Measurements from ENCODE around the gene RGL1. TPM values are rescaled to one million over a fixed set of nuclear protein-coding genes. Genes with fewer than 3 reads are reported as not detected.

The RGL1 gene
- total RNA-seq, 1 experiment from 2014 or later, result 4.8 TPM

- H3K27ac Mint-ChIP-seq (ENCODE audit: unreplicated experiment), result no peak overlapping the region
- intact Hi-C loops (cut with micrococcal nuclease; ENCODE audit: unreplicated experiment), result loop anchor here (10.0 kb wide), 2 partner anchors 107 to 113 kb away; no protein-coding TSS in a partner anchor
- CTCF ChIA-PET, result no interaction called here
- H3K36me3 Mint-ChIP-seq (ENCODE audit: insufficient read depth, unreplicated experiment), result peaks cover 13% of the 10 kb centered on the region
- H3K4me3 Mint-ChIP-seq (ENCODE audit: low read depth, unreplicated experiment), result no peak overlapping the region
- peaks cover 7% of the 10 kb centered on the region for H3K9me3 Mint-ChIP-seq (ENCODE audit: low read depth, unreplicated experiment)
- no TSS peak for BruUV-seq (replicated peaks)
- H3K27me3 Mint-ChIP-seq (ENCODE audit: unreplicated experiment), result no peaks in the 10 kb centered on the region
- no peak for DNase-seq
- no peaks in the 10 kb centered on the region for H3K4me1 Mint-ChIP-seq (ENCODE audit: low read depth, unreplicated experiment)
- no peak for TF ChIP-seq CTCF (IDR thresholded peaks at IDR 0.05; ENCODE audit: unreplicated experiment)
These were observed 3.3 kb upstream of the RGL1 start for GRCh38 chr1:183801649-183802048.

DNA sequence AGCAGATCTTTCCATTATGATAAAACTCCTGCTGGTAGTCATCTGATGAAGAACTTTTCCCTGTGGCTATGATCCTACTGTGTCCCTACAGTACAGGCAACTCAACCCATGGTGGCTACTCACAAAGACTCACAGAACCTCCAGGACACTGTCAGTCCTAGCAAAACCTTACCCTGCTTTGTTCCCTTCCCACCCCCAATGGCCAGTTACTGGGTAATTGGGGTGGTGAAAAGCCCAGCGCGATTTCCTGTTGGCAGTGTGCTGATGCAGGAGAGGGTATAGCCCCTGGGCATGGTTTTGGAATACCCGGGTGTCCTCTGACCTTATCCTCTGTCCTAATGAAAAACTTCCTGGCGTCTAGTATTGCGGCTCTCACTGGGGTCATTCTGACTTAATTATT lies 533 bp upstream of the RGL1 start:
- DNase-seq, result peak; percentile 5
- Mint-ChIP-seq H3K27me3 (ENCODE audit: unreplicated experiment) (no peaks in the 10 kb centered on the region), H3K36me3 (ENCODE audit: insufficient read depth, unreplicated experiment) (peaks cover 19% of the 10 kb centered on the region), H3K4me3 (ENCODE audit: low read depth, unreplicated experiment) (peak overlapping the region; percentile 83), H3K4me1 (ENCODE audit: low read depth, unreplicated experiment) (no peaks in the 10 kb centered on the region), H3K27ac (ENCODE audit: unreplicated experiment) (no peak overlapping the region), H3K9me3 (ENCODE audit: low read depth, unreplicated experiment) (peaks cover 7% of the 10 kb centered on the region)
- TF ChIP-seq CTCF (IDR thresholded peaks at IDR 0.05; ENCODE audit: unreplicated experiment), result no peak
- intact Hi-C loops (cut with micrococcal nuclease; ENCODE audit: unreplicated experiment), result loop anchor here (10.0 kb wide), 2 partner anchors 110 kb away; no protein-coding TSS in a partner anchor
- no TSS peak for BruUV-seq (replicated peaks)
- CTCF ChIA-PET, result no interaction called here

- Mint-ChIP-seq H3K27me3 (ENCODE audit: unreplicated experiment) (no peaks in the 10 kb centered on the region), H3K9me3 (ENCODE audit: low read depth, unreplicated experiment) (peaks cover 3% of the 10 kb centered on the region), H3K27ac (ENCODE audit: unreplicated experiment) (no peak overlapping the region), H3K4me1 (ENCODE audit: low read depth, unreplicated experiment) (no peaks in the 10 kb centered on the region), H3K4me3 (ENCODE audit: low read depth, unreplicated experiment) (peak overlapping the region; percentile 83), H3K36me3 (ENCODE audit: insufficient read depth, unreplicated experiment) (peaks cover 19% of the 10 kb centered on the region)
- DNase-seq, result no peak
- no TSS peak for BruUV-seq (replicated peaks)
- intact Hi-C loops (cut with micrococcal nuclease; ENCODE audit: unreplicated experiment), result loop anchor here (5.0 to 10.0 kb wide), 3 partner anchors 76 to 111 kb away; no protein-coding TSS in a partner anchor
- CTCF ChIA-PET, result interaction anchor here (0.6 kb wide), 1 partner anchor 8 kb away, joined by 3 read pairs; no protein-coding TSS in a partner anchor
- TF ChIP-seq CTCF (IDR thresholded peaks at IDR 0.05; ENCODE audit: unreplicated experiment), result no peak
These were observed 1.2 kb downstream of the RGL1 start for GRCh38 chr1:183806125-183806524.

- BruUV-seq (replicated peaks), result no TSS peak
- H3K4me3 Mint-ChIP-seq (ENCODE audit: low read depth, unreplicated experiment), result no peak overlapping the region
These were observed 1.8 kb downstream of the RGL1 start for GRCh38 chr1:183806675-183807074.

More at GRCh38 chr1:183806675-183807074, 1.8 kb downstream of the RGL1 start:
- no peak for TF ChIP-seq CTCF (IDR thresholded peaks at IDR 0.05; ENCODE audit: unreplicated experiment)
- peaks cover 19% of the 10 kb centered on the region for H3K36me3 Mint-ChIP-seq (ENCODE audit: insufficient read depth, unreplicated experiment)
- no peaks in the 10 kb centered on the region for H3K27me3 Mint-ChIP-seq (ENCODE audit: unreplicated experiment)
- H3K4me1 Mint-ChIP-seq (ENCODE audit: low read depth, unreplicated experiment), result no peaks in the 10 kb centered on the region
- H3K27ac Mint-ChIP-seq (ENCODE audit: unreplicated experiment), result no peak overlapping the region
- intact Hi-C loops (cut with micrococcal nuclease; ENCODE audit: unreplicated experiment), result loop anchor here (5.0 to 10.0 kb wide), 3 partner anchors 76 to 112 kb away; no protein-coding TSS in a partner anchor
- CTCF ChIA-PET, result interaction anchor here (0.6 kb wide), 1 partner anchor 9 kb away, joined by 3 read pairs; no protein-coding TSS in a partner anchor
- peaks cover 3% of the 10 kb centered on the region for H3K9me3 Mint-ChIP-seq (ENCODE audit: low read depth, unreplicated experiment)
- DNase-seq, result no peak
